A549 (cell line): ENCODE results near the gene MLX.

Experiments
- BHLHE40 ChIP-seq: IDR thresholded peaks from 2 replicates; pipeline ENCODE4 v1.6.1; 2012; ENCODE audit warnings: low read depth, low read length, inconsistent platforms
- EP300 ChIP-seq, 2 experiments: fragments of >200 bp; sonication (Bioruptor Twin); formaldehyde crosslinking; IDR thresholded peaks; 2 replicates in 1 of 2; 3 replicates in 1 of 2; pipeline ENCODE4 v1.6.1; 2016 to 2017
- FOSL2 ChIP-seq, 2 experiments: fragments of 450-650 bp in 1 of 2; fragments of >200 bp in 1 of 2; sonication (Bioruptor Twin) in 1 of 2; formaldehyde crosslinking; IDR thresholded peaks; 2 replicates each; pipeline versions ENCODE4 v1.5.0 to v1.6.1; 2016 to 2020; ENCODE audit warnings: mild to moderate bottlenecking in 1 of 2, moderate library complexity in 1 of 2
- JUN ChIP-seq, 2 experiments: fragments of >200 bp; sonication (Bioruptor Twin); formaldehyde crosslinking; IDR thresholded peaks; 2 replicates in 1 of 2; 3 replicates in 1 of 2; pipeline ENCODE4 v1.6.1; 2016 to 2017
- KDM1A ChIP-seq: fragments of 200-600 bp; sonication (generic); IDR thresholded peaks from 2 replicates; pipeline ENCODE4 v1.6.1; 2016; ENCODE audit warnings: low read depth, mild to moderate bottlenecking
- POLR2A ChIP-seq: IDR thresholded peaks from 2 replicates; pipeline ENCODE4 v1.6.1; 2012; ENCODE audit warnings: mild to moderate bottlenecking, low read length
- RAD21 ChIP-seq, 2 experiments: fragments of >200 bp in 1 of 2; sonication (Bioruptor Twin) in 1 of 2; formaldehyde crosslinking in 1 of 2; IDR thresholded peaks in 1 of 2; conservative IDR thresholded peaks in 1 of 2; 2 replicates in 1 of 2; 3 replicates in 1 of 2; pipeline ENCODE4 v1.6.1; 2012 to 2018; ENCODE audit warnings: inconsistent platforms in 1 of 2
- RFX5 ChIP-seq: fragments of 450-650 bp; IDR thresholded peaks from 2 replicates; pipeline ENCODE4 v1.7.1; 2014; ENCODE audit warnings: antibody characterized with exemption, mild to moderate bottlenecking, moderate library complexity
- SMC3 ChIP-seq: fragments of >200 bp; sonication (Bioruptor Twin); formaldehyde crosslinking; IDR thresholded peaks from 3 replicates; pipeline ENCODE4 v1.6.1; 2018; ENCODE audit warnings: inconsistent platforms
- ZFP36 ChIP-seq: fragments of 450-650 bp; IDR thresholded peaks from 2 replicates; pipeline ENCODE4 v1.6.1; 2014; ENCODE audit warnings: borderline replicate concordance; ENCODE audit not compliant: partially characterized antibody
- TF ChIP-seq, protein P1 (sequence below): fragments of >200 bp; sonication (Bioruptor Twin); formaldehyde crosslinking; IDR thresholded peaks from 3 replicates; pipeline ENCODE4 v1.5.1; 2016

- no peak for TF ChIP-seq POLR2A
- no peak for TF ChIP-seq SMC3
- TF ChIP-seq, protein P1, sequence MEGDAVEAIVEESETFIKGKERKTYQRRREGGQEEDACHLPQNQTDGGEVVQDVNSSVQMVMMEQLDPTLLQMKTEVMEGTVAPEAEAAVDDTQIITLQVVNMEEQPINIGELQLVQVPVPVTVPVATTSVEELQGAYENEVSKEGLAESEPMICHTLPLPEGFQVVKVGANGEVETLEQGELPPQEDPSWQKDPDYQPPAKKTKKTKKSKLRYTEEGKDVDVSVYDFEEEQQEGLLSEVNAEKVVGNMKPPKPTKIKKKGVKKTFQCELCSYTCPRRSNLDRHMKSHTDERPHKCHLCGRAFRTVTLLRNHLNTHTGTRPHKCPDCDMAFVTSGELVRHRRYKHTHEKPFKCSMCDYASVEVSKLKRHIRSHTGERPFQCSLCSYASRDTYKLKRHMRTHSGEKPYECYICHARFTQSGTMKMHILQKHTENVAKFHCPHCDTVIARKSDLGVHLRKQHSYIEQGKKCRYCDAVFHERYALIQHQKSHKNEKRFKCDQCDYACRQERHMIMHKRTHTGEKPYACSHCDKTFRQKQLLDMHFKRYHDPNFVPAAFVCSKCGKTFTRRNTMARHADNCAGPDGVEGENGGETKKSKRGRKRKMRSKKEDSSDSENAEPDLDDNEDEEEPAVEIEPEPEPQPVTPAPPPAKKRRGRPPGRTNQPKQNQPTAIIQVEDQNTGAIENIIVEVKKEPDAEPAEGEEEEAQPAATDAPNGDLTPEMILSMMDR: no peak
- TF ChIP-seq RFX5: no peak; the same call in 1 of the 2 replicates
- TF ChIP-seq ZFP36: no peak
- no peak for TF ChIP-seq RAD21 (conservative IDR thresholded peaks at IDR 0.05 in 1 of 2, IDR thresholded peaks at IDR 0.05 in 1 of 2)
- no peak for TF ChIP-seq EP300 (IDR thresholded peaks at IDR 0.05)
- no peak for TF ChIP-seq JUN (IDR thresholded peaks at IDR 0.05)
- no peak for TF ChIP-seq KDM1A
- no peak for TF ChIP-seq FOSL2 (IDR thresholded peaks at IDR 0.05)
- TF ChIP-seq FOSL2 (CRISPR knock-in tag; IDR thresholded peaks at IDR 0.05): no peak
- no peak for TF ChIP-seq BHLHE40
Observed at GRCh38 chr17:42535155-42536047, 31.5 kb upstream of the MLX start.
